ENCODE measurements around the gene DENND1B.

The DENND1B gene

DNA sequence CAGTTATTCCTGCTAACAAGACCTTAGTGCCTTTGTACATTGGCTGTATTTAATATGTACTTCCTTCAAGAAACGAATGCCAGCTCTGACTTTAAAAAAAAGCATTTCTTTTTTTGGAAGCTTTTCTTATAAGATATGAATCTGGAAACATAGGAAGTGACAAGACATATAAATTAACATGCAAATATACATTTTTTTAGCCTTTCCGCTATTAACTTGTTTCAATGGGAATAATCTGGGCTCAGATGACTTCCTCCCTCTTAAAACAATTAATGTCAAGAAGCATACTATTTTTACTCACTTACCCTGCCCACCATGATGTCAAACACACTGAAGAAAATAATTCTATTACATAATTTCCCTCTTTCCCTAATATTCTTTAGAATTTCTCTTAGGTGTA, 1.4 kb downstream of the DENND1B start:
- Histone ChIP-seq H3K4me3 (ENCODE audit: low read depth, low read length) (peak overlapping the region; percentile 68), H3K27me3 (replicated peaks) (no peaks in the 10 kb centered on the region), H3K36me3 (replicated peaks) (no peaks in the 10 kb centered on the region), H3K27ac (no peak overlapping the region)
- no peak for DNase-seq
- TF ChIP-seq, protein P1, sequence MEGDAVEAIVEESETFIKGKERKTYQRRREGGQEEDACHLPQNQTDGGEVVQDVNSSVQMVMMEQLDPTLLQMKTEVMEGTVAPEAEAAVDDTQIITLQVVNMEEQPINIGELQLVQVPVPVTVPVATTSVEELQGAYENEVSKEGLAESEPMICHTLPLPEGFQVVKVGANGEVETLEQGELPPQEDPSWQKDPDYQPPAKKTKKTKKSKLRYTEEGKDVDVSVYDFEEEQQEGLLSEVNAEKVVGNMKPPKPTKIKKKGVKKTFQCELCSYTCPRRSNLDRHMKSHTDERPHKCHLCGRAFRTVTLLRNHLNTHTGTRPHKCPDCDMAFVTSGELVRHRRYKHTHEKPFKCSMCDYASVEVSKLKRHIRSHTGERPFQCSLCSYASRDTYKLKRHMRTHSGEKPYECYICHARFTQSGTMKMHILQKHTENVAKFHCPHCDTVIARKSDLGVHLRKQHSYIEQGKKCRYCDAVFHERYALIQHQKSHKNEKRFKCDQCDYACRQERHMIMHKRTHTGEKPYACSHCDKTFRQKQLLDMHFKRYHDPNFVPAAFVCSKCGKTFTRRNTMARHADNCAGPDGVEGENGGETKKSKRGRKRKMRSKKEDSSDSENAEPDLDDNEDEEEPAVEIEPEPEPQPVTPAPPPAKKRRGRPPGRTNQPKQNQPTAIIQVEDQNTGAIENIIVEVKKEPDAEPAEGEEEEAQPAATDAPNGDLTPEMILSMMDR (IDR thresholded peaks at IDR 0.05; ENCODE audit: low read depth, low read length, missing control alignments): no peak
- in situ Hi-C loops (cut with HindIII; ENCODE audit: low pct_ligation_motif_present, low sequenced_read_pairs): no loop called here

DNA sequence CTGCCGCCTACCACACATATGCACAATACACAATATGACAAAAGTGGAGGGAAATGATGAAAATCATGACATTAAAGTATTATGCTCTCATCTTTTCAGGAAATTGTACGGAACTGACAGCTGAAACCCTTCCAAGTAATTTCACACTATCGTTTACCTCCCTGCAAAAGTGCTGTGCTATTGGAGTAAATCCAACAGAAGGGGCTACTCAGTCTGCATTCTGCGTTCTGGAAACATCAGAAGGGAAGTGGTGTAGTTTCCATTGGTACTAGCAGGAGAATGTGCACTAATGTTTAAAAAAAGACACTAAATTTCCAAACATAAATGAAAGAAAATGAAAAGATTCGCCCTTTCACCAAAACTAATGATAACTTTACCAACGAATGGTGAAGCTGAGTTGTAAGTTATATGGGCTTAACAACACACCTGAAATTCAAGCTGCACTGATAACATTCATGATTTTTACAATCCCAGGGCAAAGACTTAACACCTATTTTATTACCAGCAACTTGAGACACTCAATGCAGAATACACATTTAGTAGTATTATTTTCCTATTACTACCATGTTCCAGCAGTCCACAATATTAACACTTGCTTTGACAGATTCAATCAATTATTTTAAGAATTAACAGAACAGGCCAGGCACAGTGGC, 3.2 kb downstream of the DENND1B start:
- Histone ChIP-seq H3K27me3 (replicated peaks) (no peaks in the 10 kb centered on the region), H3K36me3 (replicated peaks) (no peaks in the 10 kb centered on the region), H3K4me3 (ENCODE audit: low read depth, low read length) (no peak overlapping the region), H3K27ac (no peak overlapping the region)
- no peak for DNase-seq
- in situ Hi-C loops (cut with HindIII; ENCODE audit: low pct_ligation_motif_present, low sequenced_read_pairs): no loop called here
- TF ChIP-seq, protein P1 (IDR thresholded peaks at IDR 0.05; ENCODE audit: low read depth, low read length, missing control alignments): no peak

DNA sequence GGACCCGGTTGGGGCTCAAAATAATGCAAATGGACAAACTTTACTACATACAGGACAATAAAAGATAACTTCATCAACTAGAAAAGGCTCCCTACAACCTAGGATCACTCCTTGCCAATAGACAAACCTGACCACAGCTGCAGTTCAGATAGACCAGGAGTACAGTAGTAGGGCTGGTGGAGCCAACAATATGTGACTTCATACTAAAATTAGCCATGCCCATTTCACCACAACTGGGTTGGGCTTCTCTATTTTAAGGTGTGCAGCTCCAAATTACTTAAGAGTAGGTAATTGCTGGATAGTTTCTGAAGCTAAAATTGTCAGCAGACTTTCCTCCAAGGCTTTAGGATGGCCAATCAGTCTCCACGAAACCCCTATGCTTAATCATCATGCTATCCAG, 3.9 kb downstream of the DENND1B start:
- in situ Hi-C loops (cut with HindIII; ENCODE audit: low pct_ligation_motif_present, low sequenced_read_pairs): no loop called here
- TF ChIP-seq, protein P1 (IDR thresholded peaks at IDR 0.05; ENCODE audit: low read depth, low read length, missing control alignments): no peak

DNA sequence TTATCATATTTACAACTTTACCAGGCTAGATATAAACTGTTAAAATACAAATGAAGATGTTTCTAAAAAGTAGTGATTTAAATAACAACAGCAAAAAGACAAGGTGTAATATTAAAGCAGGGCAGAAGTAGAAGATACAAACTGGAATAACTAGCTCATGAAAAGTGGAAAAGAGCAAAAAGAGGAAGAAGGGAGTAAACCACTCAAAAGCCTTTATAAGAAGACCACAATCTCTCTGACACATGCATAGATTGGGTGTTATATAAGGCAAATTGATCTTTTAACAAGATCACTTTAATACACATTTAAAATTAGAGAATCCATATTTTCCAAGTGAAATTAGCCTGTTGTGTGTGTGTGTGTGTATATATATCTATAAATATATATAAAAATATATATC, 5.0 kb downstream of the DENND1B start:
- no peak overlapping the region for H3K4me3 ChIP-seq (ENCODE audit: low read depth, low read length)
- DNase-seq: no peak
- H3K27me3 ChIP-seq (replicated peaks): no peaks in the 10 kb centered on the region
- no peak overlapping the region for H3K27ac ChIP-seq
- in situ Hi-C loops (cut with HindIII; ENCODE audit: low pct_ligation_motif_present, low sequenced_read_pairs): no loop called here
- TF ChIP-seq, protein P1 (IDR thresholded peaks at IDR 0.05; ENCODE audit: low read depth, low read length, missing control alignments): no peak
- H3K36me3 ChIP-seq (replicated peaks): no peaks in the 10 kb centered on the region

More for the DNA sequence above, 3.9 kb downstream of the DENND1B start:
- Histone ChIP-seq H3K27ac (no peak overlapping the region), H3K27me3 (replicated peaks) (no peaks in the 10 kb centered on the region), H3K36me3 (replicated peaks) (no peaks in the 10 kb centered on the region), H3K4me3 (ENCODE audit: low read depth, low read length) (no peak overlapping the region)
- DNase-seq: no peak

DNA sequence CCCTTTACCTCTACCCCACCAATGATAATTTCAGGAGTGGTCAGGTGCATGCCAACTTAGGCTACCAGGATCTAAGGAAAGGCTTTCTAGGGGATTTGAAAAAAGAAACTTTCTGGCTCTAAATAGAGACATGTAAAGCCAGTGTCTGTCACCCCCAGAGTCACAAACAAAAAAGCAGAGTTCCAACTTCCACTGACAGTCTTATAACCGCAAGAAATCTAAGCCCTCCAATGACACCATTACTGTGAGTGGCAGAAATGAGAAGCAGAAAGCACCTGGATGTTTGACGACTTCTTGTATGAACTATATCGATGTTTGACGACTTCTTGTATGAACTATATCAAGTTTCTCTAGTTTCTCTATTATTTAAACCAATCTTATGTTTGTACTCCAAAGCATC, 6.0 kb downstream of the DENND1B start:
- Histone ChIP-seq H3K27me3 (replicated peaks) (no peaks in the 10 kb centered on the region), H3K36me3 (replicated peaks) (no peaks in the 10 kb centered on the region), H3K27ac (no peak overlapping the region), H3K4me3 (ENCODE audit: low read depth, low read length) (no peak overlapping the region)
- TF ChIP-seq, protein P1 (IDR thresholded peaks at IDR 0.05; ENCODE audit: low read depth, low read length, missing control alignments): no peak
- in situ Hi-C loops (cut with HindIII; ENCODE audit: low pct_ligation_motif_present, low sequenced_read_pairs): no loop called here
- DNase-seq: no peak
